OCI-LY7 (cell line): ENCODE data around the gene TNFRSF1A. TPM values are rescaled to one million over a fixed set of nuclear protein-coding genes. Genes with fewer than 3 reads are reported as not detected.

ENCODE experiments used
- BruUV-seq: library from RNA; stranded (reverse); fragments of 400-500 nt; replicated peaks from 2 replicates; lab custom pipeline; 2021; lab: Mats Ljungman, UMichigan
- CTCF ChIA-PET: fragments of 300-600 bp; sonication (Branson Sonifier 250); formaldehyde crosslinking; loops from one replicate; lab custom pipeline; 2022; ENCODE audit warnings: antibody characterized with exemption; ENCODE audit not compliant: unreplicated experiment; lab: Charles Lee
- POLR2A ChIA-PET: fragments of 300-600 bp; sonication (Branson Sonifier 250); formaldehyde crosslinking; loops from one replicate; lab custom pipeline; 2022; ENCODE audit warnings: antibody characterized with exemption; lab: Charles Lee
- DNase-seq: peaks from one replicate; pipeline ENCODE4 v3.0.0-alpha.2; 2015; ENCODE audit warnings: low spot score
- H2AFZ ChIP-seq: fragments of 200-600 bp; sonication (generic), shearing (Covaris generic); 2 replicates; pipeline ENCODE4 v1.6.1; 2014; ENCODE audit warnings: mild to moderate bottlenecking, antibody characterized with exemption, low read length, moderate library complexity
- H3K27ac ChIP-seq: fragments of 200-600 bp; sonication (generic); 2 replicates; pipeline ENCODE4 v1.5.1; 2014; ENCODE audit warnings: mixed run types, low read depth, mild to moderate bottlenecking, moderate library complexity, low read length, inconsistent platforms; ENCODE audit not compliant: poor library complexity, severe bottlenecking
- H3K36me3 ChIP-seq: fragments of 200-600 bp; sonication (generic); 2 replicates; pipeline ENCODE4 v1.6.1; 2014; ENCODE audit warnings: mild to moderate bottlenecking, antibody characterized with exemption, low read length, moderate library complexity, mixed read lengths; ENCODE audit not compliant: insufficient read depth
- H3K4me1 ChIP-seq: fragments of 200-600 bp; sonication (generic); 2 replicates; pipeline ENCODE4 v1.5.1; 2014; ENCODE audit warnings: mild to moderate bottlenecking, low read length; ENCODE audit not compliant: insufficient read depth, poor library complexity, severe bottlenecking
- H3K4me2 ChIP-seq: fragments of 200-600 bp; sonication (generic); 2 replicates; pipeline ENCODE4 v1.6.1; 2014; ENCODE audit warnings: mild to moderate bottlenecking, low read length
- H3K4me3 ChIP-seq: fragments of 200-600 bp; sonication (generic); 2 replicates; pipeline ENCODE4 v1.5.1; 2014; ENCODE audit warnings: mild to moderate bottlenecking, low read depth, low read length; ENCODE audit not compliant: poor library complexity, severe bottlenecking
- H3K79me2 ChIP-seq: fragments of 200-600 bp; sonication (generic); 2 replicates; pipeline ENCODE4 v1.6.1; 2016; ENCODE audit warnings: low read depth, mild to moderate bottlenecking, low read length, moderate library complexity, mixed read lengths; ENCODE audit not compliant: insufficient read depth
- H3K9me2 ChIP-seq: fragments of 200-600 bp; sonication (generic); 2 replicates; pipeline ENCODE4 v1.6.1; 2016; ENCODE audit warnings: mild to moderate bottlenecking, low read length, mixed read lengths; ENCODE audit not compliant: insufficient read depth
- H3K9me3 ChIP-seq: fragments of 200-600 bp; sonication (generic); 2 replicates; pipeline ENCODE4 v1.6.1; 2014; ENCODE audit warnings: mild to moderate bottlenecking, mixed run types, low read length, mixed read lengths
- H4K20me1 ChIP-seq: fragments of 200-600 bp; sonication (generic); 2 replicates; pipeline ENCODE4 v1.6.1; 2014; ENCODE audit warnings: mild to moderate bottlenecking, antibody characterized with exemption, low read length, moderate library complexity, mixed read lengths; ENCODE audit not compliant: insufficient read depth
- CTCF ChIP-seq: fragments of 200-600 bp; sonication (generic); conservative IDR thresholded peaks from 2 replicates; pipeline ENCODE4 v1.5.1; 2014; ENCODE audit warnings: mild to moderate bottlenecking, antibody characterized with exemption, low read length, moderate library complexity, mixed read lengths
- EZH2phosphoT487 ChIP-seq: fragments of 200-600 bp; sonication (generic); IDR thresholded peaks from 2 replicates; pipeline ENCODE4 v1.6.1; 2018; ENCODE audit warnings: low read depth, borderline replicate concordance, mild to moderate bottlenecking, mixed run types, antibody characterized with exemption, low read length, moderate library complexity, mixed read lengths
- intact Hi-C: fragments of 100-400 bp; cut with micrococcal nuclease; formaldehyde crosslinking; loops from one replicate; pipeline ENCODE4 v1.10.0; 2022; ENCODE audit not compliant: unreplicated experiment
- total RNA-seq, 2 experiments: library from RNA; depleted of rRNA in 1 of 2; stranded (reverse); fragments of >200 nt in 1 of 2; shearing (Covaris generic) in 1 of 2; gene quantifications; 2 replicates each; pipeline ENCODE4 v1.2.3, GENCODE V29; 2014 to 2022

TNFRSF1A gene
- total RNA-seq, 2 experiments from 2014 or later = 37.3 to 50.9 TPM

- Histone ChIP-seq H3K4me3 (peak overlapping the region; percentile 53), H3K9me2 (no peaks in the 10 kb centered on the region), H3K79me2 (peaks cover 61% of the 10 kb centered on the region; the same call in 1 of the 2 replicates), H3K4me1 (peaks cover 66% of the 10 kb centered on the region), H3K9me3 (no peaks in the 10 kb centered on the region), H3K36me3 (peaks cover 31% of the 10 kb centered on the region), H2AFZ (no peak overlapping the region), H3K4me2 (peak overlapping the region; percentile 81), H4K20me1 (no peaks in the 10 kb centered on the region), H3K27ac (peak overlapping the region; percentile 80)
- intact Hi-C loops = loop anchor here (5.0 kb wide), 2 partner anchors 130 to 195 kb away; partner anchors contain the start of gene GAPDH
- ChIA-PET POLR2A (interaction anchor here (1.0 to 4.0 kb wide), 5 partner anchors 7 to 124 kb away, joined by 3 to 55 read pairs (median 3); no protein-coding TSS in a partner anchor), CTCF (no interaction called here)
- no TSS peak for BruUV-seq
- TF ChIP-seq CTCF (no peak), EZH2phosphoT487 (no peak)
- DNase-seq = peak; percentile 54
These were observed 4.7 kb downstream of the TNFRSF1A start for GRCh38 chr12:6336889-6337853.

GRCh38 chr12:6336079-6336888 lies 5.6 kb downstream of the TNFRSF1A start:
- no peak for DNase-seq
- peaks cover 55% of the 10 kb centered on the region; the same call in 1 of the 2 replicates for H3K79me2 ChIP-seq
- no peaks in the 10 kb centered on the region for H3K9me3 ChIP-seq
- H3K9me2 ChIP-seq = no peaks in the 10 kb centered on the region
- ChIA-PET CTCF (interaction anchor here (0.8 kb wide), 1 partner anchor 32 kb away, joined by 3 read pairs; no protein-coding TSS in a partner anchor), POLR2A (interaction anchor here (0.6 to 4.0 kb wide), 6 partner anchors 8 to 125 kb away, joined by 3 to 55 read pairs (median 3); no protein-coding TSS in a partner anchor)
- peaks cover 37% of the 10 kb centered on the region for H3K36me3 ChIP-seq
- H2AFZ ChIP-seq = peak overlapping the region; percentile 16; the same call in 1 of the 2 replicates
- peaks cover 66% of the 10 kb centered on the region for H3K4me1 ChIP-seq
- peak overlapping the region; percentile 81 for H3K4me2 ChIP-seq
- no TSS peak for BruUV-seq
- H4K20me1 ChIP-seq = no peaks in the 10 kb centered on the region
- intact Hi-C loops = loop anchor here (5.0 kb wide), 2 partner anchors 131 to 196 kb away; partner anchors contain the start of gene GAPDH
- no peak for TF ChIP-seq EZH2phosphoT487
- peak overlapping the region; percentile 80 for H3K27ac ChIP-seq
- peak overlapping the region; percentile 53 for H3K4me3 ChIP-seq
